Thyroid gland (tissue), 4 donors: ENCODE results near the gene FXN.

ENCODE experiments used
- CTCF ChIP-seq, 6 experiments: fragments of 200-600 bp in 3 of 6; fragments of 450-650 bp in 3 of 6; sonication (generic) in 3 of 6; IDR thresholded peaks; one replicate each; pipeline ENCODE4 v1.5.1; 2016 to 2019; ENCODE audit warnings: antibody characterized with exemption in 6 of 6, mild to moderate bottlenecking in 2 of 6, inconsistent platforms in 1 of 6, moderate library complexity in 1 of 6
- POLR2A ChIP-seq, 2 donors: fragments of 450-650 bp; IDR thresholded peaks; one replicate each; pipeline ENCODE4 v1.6.1; 2017; ENCODE audit warnings: antibody characterized with exemption in 2 of 2, mild to moderate bottlenecking in 2 of 2, moderate library complexity in 1 of 2

- TF ChIP-seq POLR2A (IDR thresholded peaks at IDR 0.05) (no peak), CTCF (IDR thresholded peaks at IDR 0.05) (no peak)
These were observed 5.1 kb downstream of the FXN start for GRCh38 chr9:69040646-69041045.
